ENCODE results near the gene MSRB1.

Gene MSRB1

GRCh38 chr16:1918351-1919326, 24.4 kb downstream of the MSRB1 start, which contains the start of gene HS3ST6:
Gene HS3ST6 (minus strand): TSS chr16:1918415. CDS start chr16:1918323, 92 bp downstream.
- no peak for DNase-seq (ENCODE audit: low read depth, low spot score)

- no peak for DNase-seq (ENCODE audit: low read depth, low spot score)
Measured at GRCh38 chr16:1917665-1918350, 25.2 kb downstream of the MSRB1 start.

GRCh38 chr16:1917056-1917664, 25.8 kb downstream of the MSRB1 start:
- no peak for DNase-seq (ENCODE audit: low read depth, low spot score)

- no peak for DNase-seq (ENCODE audit: low read depth, low spot score)
Measured at GRCh38 chr16:1916640-1916990, 26.4 kb downstream of the MSRB1 start.

- DNase-seq (ENCODE audit: low read depth, low spot score): no peak
Measured at GRCh38 chr16:1915732-1916639, 27.0 kb downstream of the MSRB1 start.

GRCh38 chr16:1914988-1915387, 28.0 kb downstream of the MSRB1 start:
- no peak for DNase-seq (ENCODE audit: low read depth, low spot score)

GRCh38 chr16:1914084-1914608, 28.9 kb downstream of the MSRB1 start:
- no peak for DNase-seq (ENCODE audit: low read depth, low spot score)

GRCh38 chr16:1913327-1914083, 29.5 kb downstream of the MSRB1 start:
- no peak for DNase-seq (ENCODE audit: low read depth, low spot score)

GRCh38 chr16:1912215-1912543, 30.8 kb downstream of the MSRB1 start:
- no peak for DNase-seq (ENCODE audit: low read depth, low spot score)

GRCh38 chr16:1911467-1912214, 31.4 kb downstream of the MSRB1 start:
- DNase-seq (ENCODE audit: low read depth, low spot score): no peak

GRCh38 chr16:1909561-1910231, 33.3 kb downstream of the MSRB1 start:
- no peak for DNase-seq (ENCODE audit: low read depth, low spot score)

GRCh38 chr16:1908983-1909382, 34.0 kb downstream of the MSRB1 start:
- DNase-seq (ENCODE audit: low read depth, low spot score): no peak

GRCh38 chr16:1908184-1908583, 34.8 kb downstream of the MSRB1 start:
- DNase-seq (ENCODE audit: low read depth, low spot score): no peak

GRCh38 chr16:1907226-1907860, 35.7 kb downstream of the MSRB1 start:
- DNase-seq (ENCODE audit: low read depth, low spot score): no peak

- DNase-seq (ENCODE audit: low read depth, low spot score): no peak
Measured at GRCh38 chr16:1906846-1907165, 36.2 kb downstream of the MSRB1 start.

- no peak for DNase-seq (ENCODE audit: low read depth, low spot score)
Measured at GRCh38 chr16:1906055-1906845, 36.7 kb downstream of the MSRB1 start.

GRCh38 chr16:1903845-1904840, 38.9 kb downstream of the MSRB1 start:
- DNase-seq (ENCODE audit: low read depth, low spot score): no peak
